PFSK-1 (cell line): ENCODE data around the gene ZNF22.

ENCODE experiments used
- FOXP2 ChIP-seq: optimal IDR thresholded peaks from 2 replicates; pipeline ENCODE3; 2011; ENCODE audit warnings: borderline replicate concordance, control low read depth, inconsistent platforms; ENCODE audit not compliant: insufficient read depth; ENCODE audit errors: extremely low read length, extremely low read depth
- POLR2AphosphoS5 ChIP-seq: IDR thresholded peaks from 2 replicates; pipeline ENCODE4 v1.6.1; 2012; ENCODE audit warnings: low read depth, mild to moderate bottlenecking, control low read depth, low read length, moderate library complexity

GRCh38 chr10:44986670-44987069 lies 14.1 kb upstream of the ZNF22 start:
- TF ChIP-seq FOXP2 (no peak), POLR2AphosphoS5 (no peak)
